Adipocyte (in vitro differentiated cells): ENCODE data around the gene OR6S1.
A peak's percentile ranks its signal among the peaks of the same experiment; 100 is the strongest.
"Not testable (repeated sequence)": the region's sequence is repeated elsewhere in the genome, so short reads cannot be mapped to it uniquely, and the experiment has no call there.

Experiments
- DNase-seq: peaks from one replicate; pipeline ENCODE4 v3.0.0-alpha.2; 2015; ENCODE audit warnings: low read depth
- H3K27me3 ChIP-seq: replicated peaks from 2 replicates; pipeline ENCODE4 v1.7.0; 2013; ENCODE audit warnings: mild to moderate bottlenecking, low read length, moderate library complexity; ENCODE audit not compliant: control insufficient read depth, insufficient read depth
- H3K36me3 ChIP-seq: 2 replicates; pipeline ENCODE4 v1.7.0; 2013; ENCODE audit warnings: low read length, mild to moderate bottlenecking, moderate library complexity; ENCODE audit not compliant: control insufficient read depth, insufficient read depth, severe bottlenecking
- H3K4me1 ChIP-seq: 2 replicates; pipeline ENCODE4 v1.7.0; 2013; ENCODE audit warnings: mild to moderate bottlenecking, low read length, moderate library complexity; ENCODE audit not compliant: control insufficient read depth, insufficient read depth
- H3K4me3 ChIP-seq: 2 replicates; pipeline ENCODE4 v1.7.0; 2013; ENCODE audit warnings: mild to moderate bottlenecking, low read length, moderate library complexity
- H3K9ac ChIP-seq: 2 replicates; pipeline ENCODE4 v1.7.0; 2013; ENCODE audit warnings: mild to moderate bottlenecking, low read length, moderate library complexity
- H3K9me3 ChIP-seq: 2 replicates; pipeline ENCODE4 v1.7.0; 2013; ENCODE audit warnings: mild to moderate bottlenecking, low read length, moderate library complexity; ENCODE audit not compliant: control insufficient read depth

The OR6S1 gene

GRCh38 chr14:20626274-20626673 is 15.2 kb downstream of the OR6S1 start:
- H3K4me3 ChIP-seq: peak overlapping the region; percentile 79
- no peak for DNase-seq
- peaks cover 47% of the 10 kb centered on the region for H3K4me1 ChIP-seq
- H3K9ac ChIP-seq: no peak overlapping the region
- H3K36me3 ChIP-seq: no peaks in the 10 kb centered on the region
- no peaks in the 10 kb centered on the region for H3K9me3 ChIP-seq
- no peaks in the 10 kb centered on the region for H3K27me3 ChIP-seq

GRCh38 chr14:20624495-20625070 is 16.9 kb downstream of the OR6S1 start:
- H3K36me3 ChIP-seq: no peaks in the 10 kb centered on the region
- peak overlapping the region; percentile 59 for H3K9ac ChIP-seq
- H3K9me3 ChIP-seq: no peaks in the 10 kb centered on the region
- peaks cover 39% of the 10 kb centered on the region for H3K4me1 ChIP-seq
- H3K4me3 ChIP-seq: peak overlapping the region; percentile 79
- DNase-seq: peak; percentile 68
- no peaks in the 10 kb centered on the region for H3K27me3 ChIP-seq

GRCh38 chr14:20623798-20624197 is 17.7 kb downstream of the OR6S1 start:
- H3K4me1 ChIP-seq: peaks cover 39% of the 10 kb centered on the region
- H3K27me3 ChIP-seq: peaks cover 2% of the 10 kb centered on the region
- H3K36me3 ChIP-seq: no peaks in the 10 kb centered on the region
- H3K4me3 ChIP-seq: no peak overlapping the region
- no peaks in the 10 kb centered on the region for H3K9me3 ChIP-seq
- H3K9ac ChIP-seq: no peak overlapping the region
- DNase-seq: no peak

DNA sequence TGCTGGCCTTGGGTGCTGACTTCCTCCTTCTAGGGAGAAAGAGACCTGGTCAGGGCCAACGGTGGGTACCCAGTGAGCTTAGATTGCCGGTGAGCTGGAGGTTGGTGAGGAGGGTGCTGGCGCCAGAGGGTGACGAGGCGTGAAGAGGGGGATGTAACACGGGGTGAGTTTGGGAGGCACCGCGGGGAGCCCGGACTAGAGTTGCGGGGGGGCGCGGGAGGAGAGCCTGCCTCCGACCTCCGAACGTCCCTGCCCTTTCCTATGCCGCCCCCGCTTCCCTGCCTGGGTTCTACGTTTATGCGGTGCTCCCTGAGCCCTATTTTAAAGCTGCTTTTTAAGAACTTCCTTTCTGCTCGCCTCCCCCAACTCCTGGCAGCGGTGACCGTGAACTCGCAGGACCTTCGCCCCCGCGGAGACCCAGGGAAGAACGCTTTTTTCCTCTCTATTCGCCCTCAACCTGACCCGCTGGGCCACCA is 18.6 kb downstream of the OR6S1 start:
- Histone ChIP-seq H3K4me1 (peaks cover 34% of the 10 kb centered on the region), H3K9me3 (no peaks in the 10 kb centered on the region), H3K9ac (no peak overlapping the region), H3K27me3 (peaks cover 11% of the 10 kb centered on the region), H3K4me3 (no peak overlapping the region), H3K36me3 (no peaks in the 10 kb centered on the region)
- no peak for DNase-seq

GRCh38 chr14:20620798-20621478 is 20.6 kb downstream of the OR6S1 start:
- H3K9me3 ChIP-seq: no peaks in the 10 kb centered on the region
- H3K4me3 ChIP-seq: no peak overlapping the region
- peaks cover 21% of the 10 kb centered on the region for H3K4me1 ChIP-seq
- peaks cover 11% of the 10 kb centered on the region for H3K27me3 ChIP-seq
- H3K9ac ChIP-seq: no peak overlapping the region
- DNase-seq: no peak
- no peaks in the 10 kb centered on the region for H3K36me3 ChIP-seq

DNA sequence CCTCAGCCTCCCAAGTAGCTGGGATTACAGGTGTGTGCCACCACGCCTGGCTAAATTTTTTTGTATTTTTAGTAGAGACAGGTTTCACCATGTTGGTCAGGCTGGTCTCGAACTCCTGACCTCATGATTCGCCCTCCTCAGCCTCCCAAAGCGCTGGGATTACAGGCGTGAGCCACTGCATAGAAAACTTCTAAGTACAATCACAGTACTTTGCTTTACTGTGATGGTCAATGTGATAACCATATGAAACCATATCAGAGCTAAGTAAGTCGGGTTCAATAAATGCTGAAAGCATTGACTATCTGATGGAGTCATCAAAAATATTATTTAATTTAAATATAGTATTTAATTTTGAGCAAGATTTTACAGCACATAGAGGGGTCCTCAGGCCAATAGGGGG is 21.8 kb downstream of the OR6S1 start:
- not testable (repeated sequence) for H3K4me3 ChIP-seq, H3K36me3 ChIP-seq, DNase-seq, H3K9ac ChIP-seq, H3K9me3 ChIP-seq
- Histone ChIP-seq H3K4me1 (peaks cover 16% of the 10 kb centered on the region), H3K27me3 (peaks cover 11% of the 10 kb centered on the region)

GRCh38 chr14:20618271-20618749 is 23.2 kb downstream of the OR6S1 start:
- Histone ChIP-seq H3K9me3 (no peaks in the 10 kb centered on the region), H3K4me3 (no peak overlapping the region), H3K36me3 (no peaks in the 10 kb centered on the region), H3K4me1 (peaks cover 17% of the 10 kb centered on the region), H3K9ac (no peak overlapping the region), H3K27me3 (peaks cover 11% of the 10 kb centered on the region)
- DNase-seq: no peak

DNA sequence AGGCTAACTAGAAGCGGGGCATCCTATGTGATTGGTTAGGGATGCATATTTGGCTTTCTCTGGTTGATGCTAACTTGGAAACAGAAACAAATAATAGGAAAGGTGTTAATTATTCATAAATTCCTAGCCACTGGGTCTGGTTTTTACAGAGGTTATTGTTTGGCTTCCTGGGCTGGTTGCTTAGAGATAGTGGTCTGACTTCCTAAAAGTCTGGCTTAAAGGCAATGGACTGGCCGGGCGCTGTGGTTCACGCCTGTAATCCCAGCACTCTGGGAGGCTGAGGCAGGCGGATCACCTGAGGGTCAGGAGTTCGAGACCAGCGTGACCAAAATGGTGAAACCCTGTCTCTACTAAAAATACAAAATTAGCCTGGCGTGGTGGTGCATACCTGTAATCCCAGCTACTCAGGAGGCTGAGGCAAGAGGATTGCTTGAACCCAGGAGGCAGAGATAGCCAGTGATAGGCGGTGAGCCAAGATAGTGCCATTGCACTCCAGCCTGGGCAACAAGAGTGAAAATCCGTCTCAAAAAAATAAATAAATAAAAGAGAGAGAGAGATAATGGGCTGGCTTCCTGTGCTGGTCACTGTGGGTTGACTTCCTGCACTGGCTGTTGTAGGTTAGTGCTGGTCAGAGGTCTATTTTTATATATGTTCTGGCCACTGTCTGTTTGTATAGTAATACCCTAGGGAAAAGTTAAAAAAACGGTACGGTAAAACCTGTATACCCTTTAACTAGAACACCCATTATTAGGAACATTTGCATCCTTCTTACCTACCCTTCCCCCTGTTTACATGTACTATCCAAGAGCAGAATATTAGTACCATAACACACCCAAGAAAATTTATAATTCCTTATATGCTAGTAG is 24.1 kb downstream of the OR6S1 start:
- Histone ChIP-seq H3K36me3 (no peaks in the 10 kb centered on the region), H3K9me3 (no peaks in the 10 kb centered on the region), H3K27me3 (peaks cover 11% of the 10 kb centered on the region), H3K9ac (no peak overlapping the region), H3K4me1 (peaks cover 10% of the 10 kb centered on the region), H3K4me3 (no peak overlapping the region)
- no peak for DNase-seq

- no peak overlapping the region for H3K4me3 ChIP-seq
- H3K36me3 ChIP-seq: no peaks in the 10 kb centered on the region
- no peak for DNase-seq
- no peak overlapping the region for H3K9ac ChIP-seq
- peaks cover 11% of the 10 kb centered on the region for H3K27me3 ChIP-seq
- peaks cover 10% of the 10 kb centered on the region for H3K4me1 ChIP-seq
- H3K9me3 ChIP-seq: no peaks in the 10 kb centered on the region
Measured at GRCh38 chr14:20615996-20616395, 25.5 kb downstream of the OR6S1 start.

DNA sequence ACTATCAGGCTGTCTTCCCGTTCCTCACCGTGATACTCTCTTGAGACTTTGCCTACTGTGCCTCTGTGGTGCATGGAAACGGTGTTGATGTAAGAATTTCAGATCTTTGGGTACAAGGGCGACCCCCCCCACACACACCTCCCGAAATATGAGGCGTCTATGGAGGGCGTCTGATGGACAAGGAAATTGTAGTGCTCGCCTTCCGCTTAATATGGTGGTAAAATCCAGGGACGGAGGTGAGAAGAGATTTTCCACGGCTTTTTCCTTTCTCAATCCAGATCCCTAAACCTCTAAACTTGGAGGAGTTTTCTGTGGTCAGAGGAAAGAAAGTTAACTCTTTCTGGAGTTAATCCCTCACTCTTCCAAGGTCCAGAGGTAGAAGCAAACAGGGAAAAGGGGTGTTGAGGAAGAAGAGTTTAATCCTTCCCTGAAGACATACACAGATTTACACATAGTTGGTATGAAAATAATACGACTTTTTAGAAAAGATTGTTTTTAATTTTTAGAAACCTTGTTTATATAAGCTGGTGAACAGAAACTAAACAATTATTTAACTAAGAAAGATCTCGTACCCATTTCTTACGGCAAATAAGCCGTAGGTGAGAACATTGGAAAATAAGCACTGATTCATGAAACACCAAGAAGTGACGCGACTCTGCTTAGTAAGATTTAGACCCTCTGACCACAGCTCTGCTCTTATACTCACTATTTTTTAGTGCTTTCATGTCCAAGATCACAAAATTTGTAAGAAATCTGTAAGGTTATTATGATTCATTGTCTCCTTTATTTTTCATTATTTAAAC is 27.3 kb downstream of the OR6S1 start:
- H3K9me3 ChIP-seq: no peaks in the 10 kb centered on the region
- H3K4me1 ChIP-seq: peaks cover 13% of the 10 kb centered on the region
- H3K4me3 ChIP-seq: peak overlapping the region; percentile 90
- H3K36me3 ChIP-seq: no peaks in the 10 kb centered on the region
- peak; percentile 22 for DNase-seq
- H3K9ac ChIP-seq: peak overlapping the region; percentile 77
- peaks cover 11% of the 10 kb centered on the region for H3K27me3 ChIP-seq
